ENCODE measurements around the gene CR1. TPM values are rescaled to one million over a fixed set of nuclear protein-coding genes. Genes with fewer than 3 reads are reported as not detected.

Gene CR1
- total and polyA plus RNA-seq, 9 of the 15 experiments (the other 6 are each of a cell fraction or from before 2014, with no cell fraction given) = 0.07 to 0.47 (median 0.18) TPM

GRCh38 chr1:207579436-207579799, 83.5 kb downstream of the CR1 start (continued):
- TF ChIP-seq, protein P1, sequence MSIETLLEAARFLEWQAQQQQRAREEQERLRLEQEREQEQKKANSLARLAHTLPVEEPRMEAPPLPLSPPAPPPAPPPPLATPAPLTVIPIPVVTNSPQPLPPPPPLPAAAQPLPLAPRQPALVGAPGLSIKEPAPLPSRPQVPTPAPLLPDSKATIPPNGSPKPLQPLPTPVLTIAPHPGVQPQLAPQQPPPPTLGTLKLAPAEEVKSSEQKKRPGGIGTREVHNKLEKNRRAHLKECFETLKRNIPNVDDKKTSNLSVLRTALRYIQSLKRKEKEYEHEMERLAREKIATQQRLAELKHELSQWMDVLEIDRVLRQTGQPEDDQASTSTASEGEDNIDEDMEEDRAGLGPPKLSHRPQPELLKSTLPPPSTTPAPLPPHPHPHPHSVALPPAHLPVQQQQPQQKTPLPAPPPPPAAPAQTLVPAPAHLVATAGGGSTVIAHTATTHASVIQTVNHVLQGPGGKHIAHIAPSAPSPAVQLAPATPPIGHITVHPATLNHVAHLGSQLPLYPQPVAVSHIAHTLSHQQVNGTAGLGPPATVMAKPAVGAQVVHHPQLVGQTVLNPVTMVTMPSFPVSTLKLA (conservative IDR thresholded peaks at IDR 0.05) = 0 out of 4 replicates have a peak, but pooled peaks of 1 of the 2 experiments have one; percentile 47
- no peak for TF ChIP-seq CREBBP (IDR thresholded peaks at IDR 0.05; ENCODE audit: low read depth, low read length)
- peak; percentile 55; the same call in 1 of the 2 replicates for TF ChIP-seq TARDBP (IDR thresholded peaks at IDR 0.05)
- TF ChIP-seq, protein P2, sequence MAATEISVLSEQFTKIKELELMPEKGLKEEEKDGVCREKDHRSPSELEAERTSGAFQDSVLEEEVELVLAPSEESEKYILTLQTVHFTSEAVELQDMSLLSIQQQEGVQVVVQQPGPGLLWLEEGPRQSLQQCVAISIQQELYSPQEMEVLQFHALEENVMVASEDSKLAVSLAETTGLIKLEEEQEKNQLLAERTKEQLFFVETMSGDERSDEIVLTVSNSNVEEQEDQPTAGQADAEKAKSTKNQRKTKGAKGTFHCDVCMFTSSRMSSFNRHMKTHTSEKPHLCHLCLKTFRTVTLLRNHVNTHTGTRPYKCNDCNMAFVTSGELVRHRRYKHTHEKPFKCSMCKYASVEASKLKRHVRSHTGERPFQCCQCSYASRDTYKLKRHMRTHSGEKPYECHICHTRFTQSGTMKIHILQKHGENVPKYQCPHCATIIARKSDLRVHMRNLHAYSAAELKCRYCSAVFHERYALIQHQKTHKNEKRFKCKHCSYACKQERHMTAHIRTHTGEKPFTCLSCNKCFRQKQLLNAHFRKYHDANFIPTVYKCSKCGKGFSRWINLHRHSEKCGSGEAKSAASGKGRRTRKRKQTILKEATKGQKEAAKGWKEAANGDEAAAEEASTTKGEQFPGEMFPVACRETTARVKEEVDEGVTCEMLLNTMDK (IDR thresholded peaks at IDR 0.05; ENCODE audit: borderline replicate concordance, insufficient read depth, low read depth, low read length, poor library complexity, severe bottlenecking) = peak; percentile 24
- peak; percentile 71 for TF ChIP-seq HDAC2 (IDR thresholded peaks at IDR 0.05)
- TF ChIP-seq MXD1 (CRISPR knock-in tag; IDR thresholded peaks at IDR 0.05; ENCODE audit: borderline replicate concordance, poor library complexity, severe bottlenecking) = no peak
- 0 out of 2 replicates have a peak, but pooled peaks have one; percentile 4 for TF ChIP-seq MAFK (IDR thresholded peaks at IDR 0.05; ENCODE audit: low read length)
- TF ChIP-seq HLTF (IDR thresholded peaks at IDR 0.05) = no peak
- no peak for TF ChIP-seq RFX5 (IDR thresholded peaks at IDR 0.05; ENCODE audit: low read depth, low read length)
- no peak for TF ChIP-seq SMARCA5 (IDR thresholded peaks at IDR 0.05)
- TF ChIP-seq ERF (CRISPR knock-in tag; IDR thresholded peaks at IDR 0.05) = no peak
- TF ChIP-seq HNRNPL (IDR thresholded peaks at IDR 0.05; ENCODE audit: low read depth, low read length) = no peak
- peak; percentile 68 for TF ChIP-seq RB1 (IDR thresholded peaks at IDR 0.05; ENCODE audit: low read depth)
- no peak for TF ChIP-seq FIP1L1 (IDR thresholded peaks at IDR 0.05; ENCODE audit: low read depth, low read length, poor library complexity, severe bottlenecking)
- TF ChIP-seq BMI1 (IDR thresholded peaks at IDR 0.05; ENCODE audit: low read length) = peak; percentile 98
- TF ChIP-seq ARID4B (CRISPR knock-in tag; IDR thresholded peaks at IDR 0.05) = peak; percentile 27; the same call in 1 of the 2 replicates
- TF ChIP-seq GABPA (tag; conservative IDR thresholded peaks at IDR 0.05; ENCODE audit: low read depth) = no peak
- TF ChIP-seq TAF7 (tag; IDR thresholded peaks at IDR 0.05) = no peak
- TF ChIP-seq ATF7 (IDR thresholded peaks at IDR 0.05) = peak; percentile 23; the same call in 1 of the 2 replicates
- TF ChIP-seq TEAD1 (CRISPR knock-in tag; IDR thresholded peaks at IDR 0.05) = 0 out of 4 replicates have a peak, but pooled peaks of 1 of the 2 experiments have one; percentile 32
- TF ChIP-seq MEIS2 (IDR thresholded peaks at IDR 0.05; ENCODE audit: partially characterized antibody) = peak; percentile 69
- TF ChIP-seq ZNF143 (CRISPR knock-in tag; IDR thresholded peaks at IDR 0.05) = no peak
